Choroid plexus epithelial cell (primary cell): ENCODE data around the gene NELL1.

ENCODE experiments used
- DNase-seq: peaks from one replicate; pipeline ENCODE4 v3.0.0-alpha.2; 2010; ENCODE audit warnings: low read depth
- H3K4me3 ChIP-seq: 2 replicates; pipeline ENCODE4 v1.5.1; 2011; ENCODE audit warnings: low read depth, mild to moderate bottlenecking, control low read depth, low read length, moderate library complexity
- CTCF ChIP-seq: conservative IDR thresholded peaks from 2 replicates; pipeline ENCODE4 v1.5.1; 2011; ENCODE audit warnings: low read depth, mild to moderate bottlenecking, control low read depth, inconsistent platforms, low read length, moderate library complexity

NELL1 gene

GRCh38 chr11:21396342-21397008, 727.1 kb downstream of the NELL1 start:
- DNase-seq, result no peak
- TF ChIP-seq CTCF, result no peak
- H3K4me3 ChIP-seq, result no peak overlapping the region

GRCh38 chr11:21398195-21398594, 728.8 kb downstream of the NELL1 start:
- no peak for DNase-seq
- H3K4me3 ChIP-seq, result no peak overlapping the region
- TF ChIP-seq CTCF, result no peak

GRCh38 chr11:21401496-21401895, 732.1 kb downstream of the NELL1 start:
- H3K4me3 ChIP-seq, result no peak overlapping the region
- no peak for DNase-seq
- no peak for TF ChIP-seq CTCF

GRCh38 chr11:21402274-21402673, 732.9 kb downstream of the NELL1 start:
- DNase-seq, result no peak
- no peak overlapping the region for H3K4me3 ChIP-seq
- TF ChIP-seq CTCF, result no peak

- no peak overlapping the region for H3K4me3 ChIP-seq
- TF ChIP-seq CTCF, result no peak
- DNase-seq, result no peak
Observed at GRCh38 chr11:21403069-21403468, 733.7 kb downstream of the NELL1 start.

GRCh38 chr11:21405422-21405821, 736.0 kb downstream of the NELL1 start:
- H3K4me3 ChIP-seq, result no peak overlapping the region
- no peak for DNase-seq
- no peak for TF ChIP-seq CTCF

- DNase-seq, result no peak
- no peak overlapping the region for H3K4me3 ChIP-seq
- TF ChIP-seq CTCF, result no peak
Observed at GRCh38 chr11:21410513-21410912, 741.1 kb downstream of the NELL1 start.
